LoVo (cell line): ENCODE data around the gene HOATZ.

Experiments
- DNase-seq: peaks from one replicate; pipeline ENCODE4 v3.0.0-alpha.2; 2016; ENCODE audit warnings: low spot score

The HOATZ gene

DNA sequence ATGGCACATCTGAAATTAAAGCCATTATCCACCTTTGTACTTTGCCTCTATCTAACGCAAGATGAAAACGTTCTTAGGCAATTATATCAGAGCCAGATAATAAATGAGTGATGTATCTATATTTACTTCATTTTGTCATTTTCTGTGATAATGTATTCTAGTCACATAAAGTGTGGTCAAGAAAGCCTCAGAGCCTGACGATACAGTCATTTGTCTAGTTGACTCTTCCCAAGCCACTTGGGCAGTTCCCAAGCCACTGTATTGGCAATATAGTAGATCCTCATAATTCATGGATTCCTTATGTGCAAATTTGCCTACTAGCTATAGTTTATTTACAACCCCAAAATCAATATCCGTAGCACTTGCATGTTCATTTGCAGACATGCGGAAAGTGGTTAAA, 7.8 kb downstream of the HOATZ start:
- no peak for DNase-seq

- DNase-seq: no peak
Observed at GRCh38 chr11:111523343-111523742, 8.8 kb downstream of the HOATZ start.

- DNase-seq: no peak
Observed at GRCh38 chr11:111524056-111524455, 9.5 kb downstream of the HOATZ start.

GRCh38 chr11:111525456-111525855, 10.9 kb downstream of the HOATZ start:
- DNase-seq: no peak

DNA sequence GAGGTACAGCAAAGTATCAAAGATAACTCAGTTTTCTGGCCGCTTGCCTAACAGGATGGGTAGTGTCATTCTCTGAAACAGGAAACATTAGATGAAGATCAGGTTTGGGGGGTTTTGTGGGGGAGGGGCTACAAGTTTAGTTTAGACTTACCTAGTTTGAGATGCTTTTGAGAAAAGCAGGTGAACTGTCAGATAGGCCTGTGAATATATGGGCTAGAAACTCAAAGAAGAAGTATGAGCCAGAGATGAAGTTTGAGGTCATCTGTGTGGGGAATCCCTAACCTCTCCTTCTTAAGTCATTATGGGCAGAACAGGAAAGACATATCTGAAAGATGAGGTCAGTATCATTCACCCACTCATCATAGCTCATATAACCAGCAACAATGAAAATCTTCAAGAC, 11.9 kb downstream of the HOATZ start:
- no peak for DNase-seq

DNA sequence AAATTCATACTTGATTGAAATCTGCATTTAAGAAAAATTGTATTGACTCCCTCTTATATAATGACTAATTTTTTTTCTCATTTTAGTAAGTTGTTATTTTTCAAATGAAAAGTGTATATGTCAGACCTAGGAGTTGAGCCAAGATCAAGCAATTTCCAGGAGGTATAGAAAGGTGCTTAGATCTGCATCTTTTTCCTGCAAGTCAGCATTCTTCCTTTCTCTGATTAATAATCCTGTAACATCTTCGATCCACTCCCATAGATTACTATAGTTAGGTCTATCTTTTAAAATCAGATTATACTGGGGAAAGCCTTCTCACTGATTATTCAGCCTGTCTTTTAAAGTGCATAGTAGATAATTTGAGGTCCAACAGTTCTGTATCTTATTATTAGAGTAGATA, 12.7 kb downstream of the HOATZ start:
- no peak for DNase-seq

DNA sequence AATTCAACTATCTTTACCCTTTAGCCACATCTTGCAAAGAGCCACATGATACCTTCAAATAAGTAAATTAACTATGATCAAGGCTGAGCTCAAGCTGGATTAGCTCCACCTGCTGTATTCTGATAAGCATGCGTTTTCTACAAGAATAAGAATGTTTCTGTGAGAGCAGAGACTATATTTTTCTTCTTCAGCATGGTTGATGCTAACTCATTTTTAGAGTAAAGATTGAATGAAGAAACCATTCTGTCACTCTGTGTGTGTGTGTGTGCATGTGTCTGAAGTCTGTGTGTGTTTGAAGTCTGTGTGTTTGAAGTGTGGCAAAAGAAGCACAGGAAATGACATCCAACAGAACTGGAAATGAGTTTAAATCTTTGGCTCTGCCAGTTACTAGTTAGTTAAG, 14.0 kb downstream of the HOATZ start:
- no peak for DNase-seq

DNA sequence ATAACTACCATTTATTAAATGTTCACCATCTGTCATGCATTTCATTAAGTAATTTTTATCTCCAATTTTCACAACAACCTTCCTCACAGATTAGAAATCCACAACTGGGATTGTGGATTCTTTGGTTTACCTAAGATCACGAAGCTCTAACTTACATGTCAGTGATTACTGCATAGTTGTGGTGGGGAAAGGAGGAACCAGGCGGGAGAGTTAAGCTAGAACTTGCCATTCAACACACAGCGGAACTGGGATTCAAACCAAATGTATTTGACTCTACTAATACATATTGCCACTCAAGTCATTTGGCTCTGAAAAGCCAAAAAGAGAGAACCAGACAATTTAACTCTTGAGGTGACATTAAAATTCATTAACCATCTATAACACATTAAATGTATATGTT, 15.5 kb downstream of the HOATZ start:
- no peak for DNase-seq

DNA sequence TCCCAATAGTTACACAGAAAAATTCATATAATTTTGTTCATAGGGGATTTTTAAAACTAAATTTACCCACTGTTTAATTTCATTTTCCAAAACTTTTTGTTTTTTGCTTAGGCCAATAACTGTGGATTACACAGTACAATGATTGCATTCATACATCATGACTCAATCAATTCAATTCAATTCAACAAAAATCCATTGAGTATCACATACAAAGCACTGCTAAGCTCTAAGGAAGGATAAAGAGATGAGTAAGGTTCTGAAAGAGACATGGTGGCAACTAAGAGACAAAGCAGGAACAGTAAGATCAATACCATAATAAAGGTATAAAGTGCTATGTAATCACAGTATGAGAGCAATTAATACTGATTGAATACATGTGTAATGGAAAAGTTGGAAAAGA, 16.6 kb downstream of the HOATZ start:
- DNase-seq: no peak

- DNase-seq: peak; percentile 50
Observed at GRCh38 chr11:111531687-111532364, 17.2 kb downstream of the HOATZ start.

DNA sequence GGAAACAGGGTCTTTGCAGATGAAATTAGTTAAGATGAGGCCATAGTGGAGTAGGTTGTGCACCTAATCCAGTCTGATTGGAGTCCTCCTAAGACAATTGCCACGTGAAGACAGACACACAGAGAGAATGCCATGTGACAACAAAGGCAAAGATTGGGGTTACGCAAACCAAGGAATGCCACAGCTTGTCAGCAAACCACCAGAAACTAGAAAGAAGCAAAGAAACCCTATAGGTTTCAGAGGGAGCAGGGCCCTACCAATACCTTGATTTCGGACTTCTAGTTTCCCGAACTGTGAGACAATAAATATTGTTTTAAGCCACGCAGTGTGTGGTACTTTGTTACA, 17.8 kb downstream of the HOATZ start:
- DNase-seq: no peak

DNA sequence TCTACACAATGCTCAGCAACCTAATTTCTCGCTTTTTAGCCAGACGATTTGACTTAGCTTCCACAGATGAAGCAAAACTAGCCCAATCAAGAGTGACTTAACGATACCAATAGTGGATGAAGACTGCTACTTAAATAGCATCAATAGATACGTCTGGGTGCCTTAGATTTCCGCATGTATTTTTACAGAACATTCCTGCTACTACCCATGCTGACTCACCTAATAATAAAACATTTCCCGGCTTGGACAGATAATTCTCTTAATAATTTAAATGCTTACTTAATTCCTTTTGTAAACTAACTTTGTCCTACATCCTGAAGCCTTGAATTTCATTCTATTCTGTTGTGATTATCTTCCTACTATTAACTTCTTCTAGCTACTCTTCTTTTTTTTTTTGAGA, 20.7 kb downstream of the HOATZ start:
- no peak for DNase-seq

GRCh38 chr11:111537336-111537860, 22.8 kb downstream of the HOATZ start:
- no peak for DNase-seq

GRCh38 chr11:111538407-111539114, 24.0 kb downstream of the HOATZ start:
- no peak for DNase-seq

DNA sequence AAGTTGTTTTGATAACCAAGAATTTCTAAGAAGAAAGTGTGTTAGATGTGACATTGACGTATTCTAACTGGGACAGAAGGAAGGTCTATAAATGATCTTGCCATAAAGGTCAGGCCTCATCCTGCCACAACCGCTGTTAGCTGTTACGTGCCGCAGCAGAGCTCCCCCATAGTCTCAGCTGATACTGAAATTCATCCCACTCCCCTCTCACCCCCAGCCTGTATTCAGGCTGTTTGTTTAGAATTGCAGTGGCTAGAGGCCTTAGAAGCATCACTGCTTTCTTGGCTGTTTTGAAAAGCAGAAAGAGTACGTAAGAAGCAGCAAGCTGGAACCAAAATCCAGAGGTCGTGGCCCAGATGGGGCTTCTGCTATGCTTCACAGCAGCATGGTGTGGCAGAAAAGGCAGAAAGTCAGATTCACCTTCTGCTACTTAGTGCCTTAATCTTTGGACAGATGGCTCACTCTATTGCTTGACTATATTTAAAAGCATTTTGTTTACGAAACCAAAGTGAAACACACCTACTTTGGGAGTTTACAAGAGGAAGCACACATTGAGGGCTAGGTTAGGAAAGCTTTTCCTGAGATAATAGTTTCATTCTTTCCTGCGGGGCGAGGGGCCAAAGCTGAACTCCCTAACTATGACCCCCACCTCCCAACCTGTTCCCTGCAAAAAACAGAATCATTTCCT, 25.0 kb downstream of the HOATZ start:
- DNase-seq: no peak

DNA sequence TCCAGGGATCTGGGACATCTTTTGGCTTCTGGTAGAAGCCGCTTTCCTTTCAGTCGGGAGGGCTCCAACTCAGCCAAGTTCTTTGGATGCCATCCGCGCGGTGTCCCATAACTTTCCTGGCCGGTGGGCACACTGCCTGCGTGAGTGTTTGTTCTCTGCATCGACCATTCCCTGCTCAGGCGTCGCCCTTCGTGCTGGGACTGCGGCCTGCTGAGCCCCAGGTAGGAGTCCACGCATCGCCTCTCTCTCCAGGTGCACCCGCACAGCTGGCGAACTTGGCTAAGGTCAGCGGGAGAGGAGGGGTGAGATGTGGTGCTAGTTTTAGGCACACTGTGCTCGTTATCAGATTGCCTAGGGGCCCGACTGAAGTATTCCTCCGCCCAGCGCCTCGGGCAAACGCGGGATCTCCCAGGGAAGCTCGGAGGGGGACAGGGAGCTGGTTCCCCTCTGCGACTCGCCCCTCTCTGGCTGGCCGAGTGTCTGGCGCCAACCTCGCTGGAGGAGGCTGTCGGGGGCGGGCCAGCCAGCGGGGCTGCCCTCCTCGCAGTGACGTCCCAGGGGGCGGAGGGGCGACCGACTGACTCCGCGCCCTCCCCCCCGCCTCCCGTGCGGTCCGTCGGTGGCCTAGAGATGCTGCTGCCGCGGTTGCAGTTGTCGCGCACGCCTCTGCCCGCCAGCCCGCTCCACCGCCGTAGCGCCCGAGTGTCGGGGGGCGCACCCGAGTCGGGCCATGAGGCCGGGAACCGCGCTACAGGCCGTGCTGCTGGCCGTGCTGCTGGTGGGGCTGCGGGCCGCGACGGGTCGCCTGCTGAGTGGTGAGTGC, 25.7 kb downstream of the HOATZ start, which contains the start of gene LAYN:
LAYN (plus strand) TSS at position 607 of the 823 bp plus-strand sequence; CDS start at position 731, 124 bp downstream.
- no peak for DNase-seq

- no peak for DNase-seq
Observed at GRCh38 chr11:111540937-111541253, 26.3 kb downstream of the HOATZ start.

DNA sequence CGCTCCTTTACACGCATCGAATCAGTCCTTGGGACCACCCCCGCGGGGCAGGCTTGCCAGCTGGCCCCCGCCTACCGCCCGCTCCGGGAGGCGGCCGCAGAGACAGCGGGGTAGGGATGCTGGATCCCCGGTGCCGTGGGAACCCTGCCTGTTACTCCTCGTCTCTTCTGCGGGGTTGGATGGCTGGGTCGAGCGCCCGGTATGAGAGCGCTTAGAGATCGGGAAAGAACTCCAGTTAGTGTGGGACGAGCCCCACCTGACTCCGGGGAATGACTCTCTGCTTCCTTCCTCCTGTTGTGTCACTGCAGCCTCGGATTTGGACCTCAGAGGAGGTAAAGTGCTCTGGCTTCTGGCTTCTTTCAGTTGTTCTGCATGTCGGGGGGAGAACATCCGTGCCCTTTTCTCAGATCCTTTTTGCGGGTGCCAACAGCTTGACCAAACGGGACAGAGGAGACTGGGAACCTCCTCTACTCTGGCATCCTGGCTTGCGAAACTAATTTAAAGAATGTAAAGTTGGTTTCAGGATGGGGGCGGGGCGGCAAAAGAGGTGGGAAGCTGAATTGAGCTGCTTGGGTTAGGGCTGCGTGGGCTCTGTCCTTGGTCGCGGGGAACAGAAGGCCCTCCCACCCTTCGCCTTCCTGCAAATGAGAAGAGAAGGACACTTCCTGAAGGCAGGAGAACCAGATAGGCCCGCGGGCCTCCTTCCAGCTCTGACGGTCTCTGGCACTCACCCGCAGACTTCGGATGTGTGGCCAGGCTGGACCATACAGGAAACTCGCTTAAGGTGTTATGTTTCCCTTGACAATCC, 26.9 kb downstream of the HOATZ start:
- no peak for DNase-seq

DNA sequence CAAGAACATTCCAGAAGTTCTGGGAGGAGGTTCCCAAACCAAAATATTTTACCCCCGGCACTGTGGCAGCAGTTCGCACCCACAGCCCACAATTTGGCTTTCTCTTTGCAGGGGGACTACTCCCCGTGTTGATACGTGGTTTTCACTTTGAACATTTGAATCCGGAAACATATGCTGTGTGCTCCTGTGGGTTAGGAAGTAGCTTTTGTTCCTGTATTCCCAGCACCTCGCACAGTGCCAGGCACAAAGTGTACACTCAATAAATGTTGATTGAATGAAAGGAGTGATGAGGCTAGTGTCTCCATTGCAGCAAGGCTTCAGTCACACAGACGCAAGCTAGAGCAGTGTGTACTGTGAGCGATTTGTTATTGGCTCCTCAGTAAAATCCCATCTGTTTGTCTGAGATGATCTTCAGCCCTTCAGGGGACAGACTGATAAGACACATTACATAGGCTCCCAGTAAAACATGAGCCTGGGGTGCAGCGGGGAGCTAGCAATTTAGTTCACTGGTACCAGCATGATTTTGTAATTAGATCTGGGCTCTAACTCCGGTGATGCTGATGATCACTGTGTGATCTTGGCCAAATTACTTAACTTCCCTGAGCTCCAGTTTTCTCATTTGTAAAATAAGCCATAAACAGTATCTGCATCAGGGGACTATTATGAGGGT, 28.2 kb downstream of the HOATZ start:
- DNase-seq: no peak

DNA sequence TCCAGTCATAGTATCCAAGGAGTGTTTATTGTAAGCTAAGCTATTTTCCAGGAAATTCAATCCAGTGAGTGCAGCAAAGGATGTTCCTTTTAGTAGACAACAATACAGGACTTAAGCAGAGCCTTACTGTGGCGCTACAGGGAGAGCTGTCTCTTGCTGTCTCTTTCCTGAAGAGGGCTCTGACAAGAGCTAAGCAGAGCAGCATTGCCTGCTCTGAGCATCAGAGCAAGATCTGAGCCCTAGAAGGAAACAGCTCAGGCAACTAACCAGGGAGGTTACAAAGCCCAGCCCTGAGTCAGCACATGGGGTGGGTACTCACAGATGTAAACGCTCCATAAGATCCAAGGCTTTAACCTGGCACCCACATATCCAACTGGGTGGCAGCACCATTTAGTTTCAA, 33.9 kb downstream of the HOATZ start:
- DNase-seq: no peak
